Effector memory CD4-positive, alpha-beta T cell (primary cell): Measurements from ENCODE around the gene DNAJC18.

Experiments used
- DNase-seq, 3 donors: peaks; one replicate each; pipeline ENCODE4 v3.0.0-alpha.2; 2020
- H3K27ac ChIP-seq: 2 replicates; pipeline ENCODE4 v1.7.0; 2013; ENCODE audit warnings: mild to moderate bottlenecking, low read length, moderate library complexity; ENCODE audit not compliant: insufficient read depth, poor library complexity, severe bottlenecking
- H3K27me3 ChIP-seq: replicated peaks from 2 replicates; pipeline ENCODE4 v1.7.0; 2013; ENCODE audit warnings: mild to moderate bottlenecking, low read length; ENCODE audit not compliant: insufficient read depth, control insufficient read depth, poor library complexity, severe bottlenecking
- H3K36me3 ChIP-seq: 2 replicates; pipeline ENCODE4 v1.7.0; 2013; ENCODE audit warnings: mild to moderate bottlenecking, low read length, moderate library complexity; ENCODE audit not compliant: control insufficient read depth, insufficient read depth
- H3K4me1 ChIP-seq: 2 replicates; pipeline ENCODE4 v1.7.0; 2013; ENCODE audit warnings: low read length, mild to moderate bottlenecking; ENCODE audit not compliant: control insufficient read depth, insufficient read depth, poor library complexity, severe bottlenecking
- H3K4me3 ChIP-seq: 2 replicates; pipeline ENCODE4 v1.7.0; 2013; ENCODE audit warnings: low read length, low read depth, mild to moderate bottlenecking; ENCODE audit not compliant: insufficient read depth, poor library complexity, severe bottlenecking
- H3K9me3 ChIP-seq: 2 replicates; pipeline ENCODE4 v1.7.0; 2013; ENCODE audit warnings: mild to moderate bottlenecking, low read length, moderate library complexity; ENCODE audit not compliant: control insufficient read depth

Gene DNAJC18

GRCh38 chr5:139461176-139461575 lies 21.9 kb upstream of the DNAJC18 start:
- no peak for DNase-seq
- Histone ChIP-seq H3K27ac (no peak overlapping the region), H3K9me3 (no peaks in the 10 kb centered on the region), H3K4me1 (peaks cover 31% of the 10 kb centered on the region), H3K27me3 (no peaks in the 10 kb centered on the region), H3K4me3 (no peak overlapping the region), H3K36me3 (no peaks in the 10 kb centered on the region)

- peaks cover 31% of the 10 kb centered on the region for H3K4me1 ChIP-seq
- no peak for DNase-seq
- no peaks in the 10 kb centered on the region for H3K27me3 ChIP-seq
- no peaks in the 10 kb centered on the region for H3K9me3 ChIP-seq
- H3K27ac ChIP-seq: no peak overlapping the region
- no peaks in the 10 kb centered on the region for H3K36me3 ChIP-seq
- H3K4me3 ChIP-seq: no peak overlapping the region
Observed at GRCh38 chr5:139460455-139460854, 21.1 kb upstream of the DNAJC18 start.

GRCh38 chr5:139459451-139459934 lies 20.2 kb upstream of the DNAJC18 start:
- Histone ChIP-seq H3K4me3 (no peak overlapping the region), H3K9me3 (no peaks in the 10 kb centered on the region), H3K27ac (peak overlapping the region; percentile 81), H3K36me3 (no peaks in the 10 kb centered on the region), H3K4me1 (peaks cover 31% of the 10 kb centered on the region), H3K27me3 (no peaks in the 10 kb centered on the region)
- DNase-seq: no peak

- Histone ChIP-seq H3K4me1 (peaks cover 37% of the 10 kb centered on the region), H3K27me3 (no peaks in the 10 kb centered on the region), H3K9me3 (no peaks in the 10 kb centered on the region), H3K36me3 (no peaks in the 10 kb centered on the region), H3K27ac (peak overlapping the region; percentile 81), H3K4me3 (no peak overlapping the region)
- DNase-seq: peak; percentile 72 to 78 (median 72)
Observed at GRCh38 chr5:139458580-139459407, 19.5 kb upstream of the DNAJC18 start.

GRCh38 chr5:139457653-139458306 lies 18.5 kb upstream of the DNAJC18 start:
- H3K27me3 ChIP-seq: no peaks in the 10 kb centered on the region
- DNase-seq: peak in 1 of 3 donors; percentile 19
- peaks cover 39% of the 10 kb centered on the region for H3K4me1 ChIP-seq
- H3K9me3 ChIP-seq: no peaks in the 10 kb centered on the region
- H3K4me3 ChIP-seq: no peak overlapping the region
- H3K27ac ChIP-seq: peak overlapping the region; percentile 81
- H3K36me3 ChIP-seq: no peaks in the 10 kb centered on the region

DNA sequence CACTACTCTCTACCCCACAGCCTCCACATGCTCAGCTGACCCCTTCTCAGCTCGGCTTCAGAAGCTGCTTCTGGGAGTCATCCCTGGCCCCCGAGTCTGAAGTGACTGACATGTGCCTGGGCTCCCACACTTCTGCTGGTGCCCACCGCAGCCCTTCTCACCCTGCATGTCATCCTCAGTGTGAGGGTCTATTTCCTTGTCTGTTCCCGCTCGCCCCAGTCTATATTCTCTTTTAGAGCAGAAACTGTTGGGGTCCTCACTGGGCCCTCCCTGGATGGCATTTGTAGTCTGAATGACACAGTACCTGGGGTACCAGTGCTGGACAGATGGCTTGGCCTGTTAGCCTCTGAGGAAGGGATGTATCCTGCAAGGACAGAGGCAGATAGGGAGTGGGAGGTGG lies 17.9 kb upstream of the DNAJC18 start:
- Histone ChIP-seq H3K36me3 (no peaks in the 10 kb centered on the region), H3K4me3 (no peak overlapping the region), H3K9me3 (no peaks in the 10 kb centered on the region), H3K27me3 (no peaks in the 10 kb centered on the region), H3K27ac (peak overlapping the region; percentile 28), H3K4me1 (peaks cover 39% of the 10 kb centered on the region)
- DNase-seq: no peak

DNA sequence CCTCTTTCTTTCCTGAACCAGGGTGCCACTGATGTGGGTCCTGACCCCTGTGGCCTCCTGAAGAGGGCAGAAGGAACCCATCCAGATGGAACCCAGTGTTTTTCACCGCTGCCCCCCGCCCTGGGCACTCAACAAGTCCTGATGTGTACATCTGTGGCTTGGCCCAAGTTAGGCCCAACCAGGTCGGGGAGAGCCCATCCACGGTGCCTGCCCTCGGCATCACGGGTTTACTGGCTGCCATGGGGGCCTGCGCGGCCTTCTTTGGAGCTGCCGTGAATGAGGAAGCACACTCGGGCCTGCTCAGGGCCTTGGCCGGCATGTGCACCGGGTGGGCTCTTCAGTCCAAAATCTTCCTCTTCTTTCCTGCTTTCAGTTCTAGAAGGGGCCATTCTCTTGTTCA lies 17.5 kb upstream of the DNAJC18 start:
- Histone ChIP-seq H3K27ac (peak overlapping the region; percentile 28), H3K36me3 (no peaks in the 10 kb centered on the region), H3K27me3 (no peaks in the 10 kb centered on the region), H3K4me1 (peaks cover 39% of the 10 kb centered on the region), H3K9me3 (no peaks in the 10 kb centered on the region), H3K4me3 (no peak overlapping the region)
- no peak for DNase-seq

DNA sequence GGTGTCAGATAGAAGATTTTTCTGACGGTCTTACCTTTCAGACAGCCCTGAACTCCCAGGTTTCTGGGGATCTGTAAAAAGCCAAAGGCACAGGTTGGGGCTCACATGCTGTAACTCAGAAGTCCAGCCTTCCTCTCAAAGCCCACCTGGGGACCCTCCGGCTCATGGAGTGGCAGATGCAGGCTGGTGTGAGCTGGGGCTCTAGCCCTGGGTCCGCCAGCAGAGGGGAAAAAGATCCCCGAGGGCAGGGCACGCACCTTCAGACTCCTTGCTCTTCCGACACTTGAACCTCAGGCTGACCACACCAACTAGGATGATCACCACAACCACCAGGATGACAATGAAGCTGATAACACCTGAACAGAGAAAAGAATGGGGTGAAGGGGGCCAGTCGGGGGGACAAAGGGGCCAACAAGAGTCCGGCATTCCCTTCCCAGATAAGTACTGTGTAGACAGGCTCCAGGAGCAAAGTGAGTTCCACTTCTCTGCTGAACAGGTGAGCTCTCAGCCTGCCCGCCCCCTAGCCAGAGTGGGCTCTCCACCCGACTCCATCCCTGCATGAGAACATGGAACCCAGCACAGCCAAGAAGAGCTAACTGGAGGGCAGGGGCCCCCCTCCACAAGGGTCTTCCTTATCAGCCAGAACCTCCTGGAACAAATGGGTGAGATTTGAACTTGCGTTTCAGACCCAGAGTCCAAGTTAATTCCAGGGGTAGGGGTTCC lies 15.4 kb upstream of the DNAJC18 start:
- Histone ChIP-seq H3K27ac (no peak overlapping the region), H3K9me3 (no peaks in the 10 kb centered on the region), H3K4me3 (no peak overlapping the region), H3K27me3 (no peaks in the 10 kb centered on the region), H3K4me1 (peaks cover 35% of the 10 kb centered on the region), H3K36me3 (no peaks in the 10 kb centered on the region)
- no peak for DNase-seq

- peaks cover 27% of the 10 kb centered on the region for H3K4me1 ChIP-seq
- no peak for DNase-seq
Observed at GRCh38 chr5:139453683-139454567, 14.6 kb upstream of the DNAJC18 start.

More at GRCh38 chr5:139453683-139454567, 14.6 kb upstream of the DNAJC18 start:
- Histone ChIP-seq H3K9me3 (no peaks in the 10 kb centered on the region), H3K27me3 (no peaks in the 10 kb centered on the region), H3K27ac (no peak overlapping the region), H3K4me3 (no peak overlapping the region), H3K36me3 (no peaks in the 10 kb centered on the region)
